Effector CD8-positive, alpha-beta T cell (primary cell): ENCODE results near the gene BRMS1.
"Not testable (repeated sequence)": the region's sequence is repeated elsewhere in the genome, so short reads cannot be mapped to it uniquely, and the experiment has no call there.

Experiments
- DNase-seq: peaks from one replicate; lab custom pipeline; 2025; lab: John Stamatoyannopoulos, UW

Gene BRMS1

GRCh38 chr11:66363187-66363601 is 18.3 kb upstream of the BRMS1 start:
- DNase-seq: no peak

- DNase-seq: no peak
Observed at GRCh38 chr11:66362481-66363147, 17.7 kb upstream of the BRMS1 start.

- no peak for DNase-seq
Observed at GRCh38 chr11:66361502-66361941, 16.6 kb upstream of the BRMS1 start.

GRCh38 chr11:66360406-66361073 is 15.6 kb upstream of the BRMS1 start:
- DNase-seq: no peak

GRCh38 chr11:66359662-66360087 is 14.8 kb upstream of the BRMS1 start:
- no peak for DNase-seq

- DNase-seq: not testable (repeated sequence)
Observed at GRCh38 chr11:66350560-66351235, 5.8 kb upstream of the BRMS1 start.

GRCh38 chr11:66349084-66349386 is 4.1 kb upstream of the BRMS1 start:
- no peak for DNase-seq

DNA sequence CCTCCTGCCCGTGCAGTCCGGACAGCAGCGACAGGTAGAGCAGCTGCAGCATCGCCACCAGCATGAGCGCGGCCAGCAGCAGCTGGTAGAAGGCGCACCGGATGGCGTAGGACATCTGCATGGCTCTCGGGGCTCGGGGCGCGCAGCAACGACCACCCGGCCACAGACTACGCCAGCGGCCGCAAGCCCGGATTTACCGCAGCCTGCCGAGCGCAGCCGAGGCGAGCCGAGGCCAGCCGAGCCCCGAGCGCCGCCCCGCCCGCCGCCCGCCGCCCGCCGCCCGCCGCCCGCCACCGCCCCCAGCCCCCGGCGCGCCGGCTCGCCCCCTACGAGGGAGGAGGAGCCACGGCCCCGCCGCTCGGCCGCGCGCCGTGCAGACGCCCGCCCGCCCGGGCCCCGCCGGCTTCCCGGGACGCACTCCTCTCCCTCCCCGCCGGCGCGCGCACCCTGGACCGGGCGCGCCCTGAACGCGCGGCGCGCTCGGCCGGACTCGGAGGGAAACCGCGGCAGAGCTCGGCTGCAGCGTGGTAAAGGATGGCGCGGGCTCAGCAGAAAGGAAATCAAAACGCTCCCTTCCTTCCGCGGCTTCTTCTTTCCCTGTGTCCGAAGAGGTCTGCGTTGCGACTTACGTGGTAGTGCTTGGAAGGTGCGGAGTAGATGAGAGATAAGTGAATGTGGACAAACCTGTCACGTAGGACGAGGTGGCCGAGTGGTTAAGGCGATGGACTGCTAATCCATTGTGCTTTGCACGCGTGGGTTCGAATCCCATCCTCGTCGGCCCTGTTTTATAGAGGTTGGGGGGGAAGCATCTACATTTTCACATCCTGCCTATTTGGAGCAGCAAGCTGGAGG is 2.7 kb upstream of the BRMS1 start, which contains the start of gene B4GAT1:
Gene B4GAT1, minus strand, starts transcription at position 205 of the 852 bp plus-strand sequence. Its CDS starts 84 bp downstream, at position 121.
- DNase-seq: peak; percentile 72

- no peak for DNase-seq
Observed at GRCh38 chr11:66346476-66347424, 1.8 kb upstream of the BRMS1 start.

GRCh38 chr11:66345316-66345649 is 379 bp upstream of the BRMS1 start:
- no peak for DNase-seq

DNA sequence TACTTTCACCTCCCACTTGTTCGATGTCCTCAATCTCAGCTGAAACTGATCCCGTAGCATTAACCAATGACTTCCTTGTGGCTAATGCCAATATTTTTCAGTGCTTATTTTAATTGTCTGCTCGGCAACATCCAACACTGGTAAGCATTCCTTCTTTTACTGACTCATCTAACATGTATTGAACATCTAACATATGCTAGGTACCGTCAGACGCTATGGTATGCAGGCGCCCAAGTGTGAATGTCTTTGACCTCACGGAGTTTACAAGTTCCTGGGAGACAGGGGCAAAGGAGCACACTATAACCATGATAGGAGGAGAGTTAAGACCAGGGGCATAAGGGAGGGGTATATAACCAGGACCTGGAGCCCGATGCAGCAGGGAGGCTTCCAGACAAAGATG is 1.7 kb downstream of the BRMS1 start:
- no peak for DNase-seq

DNA sequence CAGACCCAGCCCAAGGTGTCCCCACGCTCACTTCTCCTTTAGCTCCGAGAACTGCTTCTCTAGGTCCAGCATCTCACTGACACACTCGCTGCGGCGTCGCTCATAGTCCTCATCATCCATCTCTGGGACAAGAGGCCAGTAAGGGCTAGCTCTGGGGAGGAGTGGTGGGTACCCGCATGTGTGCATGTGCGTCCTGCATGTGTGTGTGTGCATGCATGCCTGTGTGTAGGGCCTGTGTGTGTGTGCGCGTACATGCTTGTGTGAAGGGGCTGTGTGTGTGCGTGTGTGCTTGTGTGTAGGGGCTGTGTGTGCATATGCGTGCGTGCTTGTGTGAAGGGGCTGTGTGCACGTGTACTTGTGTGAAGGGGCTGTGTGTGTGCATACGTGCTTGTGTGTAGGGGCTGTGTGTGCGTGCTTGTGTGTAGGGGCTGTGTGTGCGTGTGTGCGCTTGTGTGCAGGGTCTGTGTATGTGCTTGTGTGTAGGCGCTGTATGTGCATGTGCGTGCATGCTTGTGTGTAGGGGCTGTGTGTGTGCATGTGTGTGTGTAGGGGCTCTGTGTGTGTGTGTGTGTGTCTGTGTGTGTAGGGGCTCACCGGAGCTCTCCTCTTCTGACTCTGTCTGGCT is 3.3 kb downstream of the BRMS1 start:
- no peak for DNase-seq

DNA sequence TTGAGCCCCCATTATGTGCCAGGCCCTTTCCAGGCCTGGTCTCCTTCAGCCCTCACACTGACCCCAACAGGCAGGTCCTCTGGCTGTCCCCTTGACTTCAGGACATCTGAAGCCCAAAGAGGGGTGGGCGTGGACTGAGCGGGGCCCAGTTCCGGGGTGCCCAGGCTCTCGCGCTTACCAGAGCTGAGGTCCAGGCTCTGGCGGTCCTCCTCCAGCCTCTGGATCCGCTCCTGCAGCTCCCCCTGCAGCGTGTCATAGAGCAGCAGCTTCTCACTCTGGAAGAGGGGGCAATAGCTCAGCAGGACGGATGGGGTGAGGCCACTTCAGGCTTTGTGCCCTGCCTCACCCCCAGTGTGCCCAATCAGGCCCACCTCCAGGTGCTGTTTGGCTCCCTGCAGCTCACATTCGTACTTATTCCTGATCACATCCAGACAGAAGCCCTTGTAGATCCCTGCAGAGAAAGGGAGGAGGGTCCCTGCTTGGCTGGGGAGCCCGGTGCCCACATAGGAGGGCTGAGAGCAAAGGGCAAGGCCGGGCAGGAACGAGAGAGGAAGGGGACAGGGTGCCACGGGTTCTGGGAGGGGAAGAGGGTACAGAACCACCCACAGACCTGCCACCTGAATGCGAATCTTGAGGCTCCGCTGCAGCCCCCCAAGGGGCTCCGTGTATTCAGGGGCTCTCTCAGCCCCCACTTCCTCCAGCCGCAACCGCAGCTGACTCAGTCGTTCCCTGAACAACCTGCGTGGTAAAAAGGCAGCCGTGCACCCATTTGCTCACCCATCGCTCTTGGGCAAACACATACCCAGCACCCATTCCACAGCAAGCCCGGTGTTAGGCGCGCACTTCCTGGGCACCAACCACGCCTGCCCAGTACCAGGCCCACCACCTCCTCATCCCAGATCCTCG is 4.1 kb downstream of the BRMS1 start:
- no peak for DNase-seq

DNA sequence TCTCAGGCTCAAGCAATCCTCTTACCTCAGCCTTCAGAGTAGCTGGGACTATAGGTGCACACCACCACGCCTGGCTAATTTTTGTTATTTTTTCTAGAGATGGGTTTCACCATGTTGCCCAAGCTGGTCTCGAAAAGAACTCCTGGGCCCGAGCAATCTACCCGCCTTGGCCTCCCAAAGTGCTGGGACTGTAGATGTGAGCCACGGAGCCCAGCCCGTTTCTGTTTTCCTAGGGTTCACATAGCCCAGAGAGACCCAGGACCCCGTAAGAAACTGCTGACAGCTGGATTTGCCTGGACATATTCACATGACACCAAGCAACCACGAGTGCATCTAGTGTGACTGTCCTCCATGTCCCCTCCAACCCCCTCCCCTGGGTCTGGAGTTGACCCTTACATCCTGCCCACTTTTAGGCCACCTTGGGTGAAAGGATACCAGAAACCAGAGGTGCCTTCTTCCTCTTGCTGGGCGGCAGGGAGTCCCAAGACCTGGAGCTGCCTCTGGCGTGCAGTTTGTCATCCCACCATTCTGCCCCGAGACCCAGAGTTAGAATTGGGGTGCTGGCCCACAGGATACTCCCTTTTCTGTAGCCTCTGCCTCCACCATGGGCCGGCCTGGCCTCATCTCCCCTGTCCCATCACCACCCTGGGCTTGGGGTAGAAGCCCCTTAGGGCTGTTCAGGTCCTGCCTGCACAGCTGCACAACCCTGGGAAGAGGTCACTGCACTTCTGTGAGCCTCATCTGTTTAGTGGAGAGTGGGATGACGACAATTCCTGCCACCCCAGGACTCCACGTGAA is 5.0 kb downstream of the BRMS1 start:
- DNase-seq: no peak

DNA sequence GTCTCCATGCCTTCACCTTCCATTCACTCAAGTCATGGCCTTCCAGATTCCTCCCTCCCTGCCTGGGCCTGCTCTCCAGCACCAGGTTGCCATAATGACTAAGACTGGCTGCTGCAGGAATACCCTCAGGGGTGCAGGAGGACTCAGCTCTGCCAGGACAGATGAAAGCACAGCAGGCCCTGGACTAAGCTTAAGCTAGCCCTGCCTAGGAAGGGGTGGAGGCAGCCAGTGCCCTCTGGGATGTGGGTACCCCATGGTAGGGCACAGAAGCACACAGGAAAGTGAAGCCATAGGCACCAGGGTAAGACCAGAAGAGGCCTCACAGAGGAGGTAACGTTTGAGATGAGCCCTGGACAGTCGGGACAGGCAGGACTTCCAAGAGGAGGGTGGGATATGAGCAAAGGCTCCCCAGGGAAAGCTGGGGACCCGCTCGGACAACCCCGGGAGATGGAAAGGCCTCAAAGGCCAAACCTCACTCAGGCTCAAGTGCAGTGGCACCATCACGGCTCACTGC is 5.7 kb downstream of the BRMS1 start:
- DNase-seq: no peak

DNA sequence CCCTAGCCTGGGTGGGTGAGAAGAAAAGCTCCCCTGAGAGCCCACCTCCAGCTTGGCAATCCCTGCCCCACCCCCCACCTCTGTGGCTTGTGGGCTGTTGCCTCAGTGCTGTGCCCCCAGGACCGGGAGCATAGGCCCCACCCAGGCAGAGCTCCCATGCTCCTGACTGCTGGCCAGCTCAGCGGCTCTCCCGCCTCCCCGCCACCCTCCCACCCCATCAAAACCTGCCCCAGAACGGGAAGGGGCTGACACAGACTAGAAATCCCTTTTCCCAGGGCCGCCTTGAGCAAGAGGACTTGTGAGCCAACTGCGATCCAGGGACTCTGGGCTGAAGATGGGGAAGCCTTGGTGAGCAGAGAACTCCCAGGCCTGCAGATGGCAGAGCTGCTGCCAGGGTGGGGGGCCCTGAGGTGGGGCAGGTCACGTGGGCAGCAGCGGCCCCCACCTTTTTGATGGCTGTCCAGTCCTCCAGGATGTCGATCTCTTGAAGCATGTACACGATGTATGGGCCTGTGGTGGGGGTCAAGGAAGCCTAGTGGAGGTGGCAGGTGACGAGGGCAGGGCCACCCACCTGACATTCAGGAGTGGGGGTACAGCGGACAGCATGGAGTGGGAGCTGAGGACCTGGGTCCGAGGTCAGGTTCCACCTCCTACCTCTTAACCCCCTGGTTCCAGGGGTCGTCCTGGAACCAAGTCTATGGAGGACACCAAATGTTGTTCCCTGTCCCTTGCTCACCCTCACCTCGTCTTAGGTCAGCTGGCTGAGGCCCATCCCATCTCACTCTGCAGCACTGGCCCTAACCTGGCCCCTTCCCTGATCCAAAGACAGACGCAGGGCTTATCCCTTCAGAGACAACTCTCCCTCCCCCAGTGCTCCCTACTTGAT is 6.4 kb downstream of the BRMS1 start:
- DNase-seq: no peak

GRCh38 chr11:66337103-66337899 is 7.6 kb downstream of the BRMS1 start:
- DNase-seq: no peak
